ENCODE measurements around the gene ZFYVE16.

- TF ChIP-seq EP300 (IDR thresholded peaks at IDR 0.05; ENCODE audit: borderline replicate concordance) (no peak), EGR1 (IDR thresholded peaks at IDR 0.05) (no peak)
- TF ChIP-seq, protein P1, sequence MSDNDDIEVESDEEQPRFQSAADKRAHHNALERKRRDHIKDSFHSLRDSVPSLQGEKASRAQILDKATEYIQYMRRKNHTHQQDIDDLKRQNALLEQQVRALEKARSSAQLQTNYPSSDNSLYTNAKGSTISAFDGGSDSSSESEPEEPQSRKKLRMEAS (IDR thresholded peaks at IDR 0.05) = no peak
Observed at GRCh38 chr5:80369521-80369920, 38.3 kb upstream of the ZFYVE16 start.
